GM20431 (cell line): ENCODE measurements around the gene TCP10L.

ENCODE experiments used
- in situ Hi-C: fragments of 300-500 bp; cut with MseI, MboI; formaldehyde crosslinking; loops from one replicate; pipeline ENCODE4 v1.15.0; 2020; ENCODE audit warnings: low sequenced_read_pairs; ENCODE audit not compliant: unreplicated experiment

TCP10L gene

DNA sequence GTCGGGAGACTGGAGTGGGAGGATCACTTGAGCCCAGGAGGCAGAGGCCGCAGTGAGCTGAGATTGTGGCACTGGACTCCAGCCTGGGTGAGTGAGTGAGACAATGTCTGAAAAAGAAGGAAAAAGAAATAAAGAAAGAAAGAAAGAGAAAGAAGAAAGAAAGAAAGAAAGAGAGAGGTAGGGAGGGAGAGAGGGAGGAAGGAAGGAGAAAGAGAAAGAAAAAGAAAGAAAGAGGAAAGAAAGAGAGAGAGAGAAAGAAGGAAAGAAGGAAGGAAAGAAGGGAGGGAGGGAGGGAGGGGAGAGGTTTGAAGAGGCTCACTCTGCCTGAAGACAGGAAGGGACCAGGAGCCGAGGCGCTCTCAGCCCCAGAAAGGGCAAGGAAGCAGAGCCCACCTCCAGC, 4.8 kb upstream of the TCP10L start:
- in situ Hi-C loops: loop anchor here (25.0 kb wide), 1 partner anchor 178 kb away; the partner anchor contains the start of gene EVA1C

DNA sequence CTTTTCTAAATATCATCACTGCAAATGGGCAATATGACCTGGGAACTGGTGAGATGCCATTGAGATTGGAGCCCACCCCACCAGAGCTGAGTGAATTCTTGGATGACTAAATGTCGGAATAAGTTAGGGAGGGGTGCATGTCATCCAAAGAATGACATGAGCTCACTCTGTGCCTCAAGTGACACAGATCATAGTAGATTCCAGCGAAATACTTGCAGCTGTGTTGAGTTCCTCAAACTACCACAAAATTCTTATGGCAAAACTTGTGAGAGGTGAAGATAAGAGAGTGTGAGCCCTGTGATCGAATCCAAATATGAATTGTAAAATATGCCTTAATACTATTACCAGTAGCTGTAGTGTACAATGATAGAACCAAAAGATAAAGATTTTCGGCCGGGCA, 2.3 kb upstream of the TCP10L start:
- in situ Hi-C loops: loop anchor here (25.0 kb wide), 1 partner anchor 175 kb away; the partner anchor contains the start of gene EVA1C

DNA sequence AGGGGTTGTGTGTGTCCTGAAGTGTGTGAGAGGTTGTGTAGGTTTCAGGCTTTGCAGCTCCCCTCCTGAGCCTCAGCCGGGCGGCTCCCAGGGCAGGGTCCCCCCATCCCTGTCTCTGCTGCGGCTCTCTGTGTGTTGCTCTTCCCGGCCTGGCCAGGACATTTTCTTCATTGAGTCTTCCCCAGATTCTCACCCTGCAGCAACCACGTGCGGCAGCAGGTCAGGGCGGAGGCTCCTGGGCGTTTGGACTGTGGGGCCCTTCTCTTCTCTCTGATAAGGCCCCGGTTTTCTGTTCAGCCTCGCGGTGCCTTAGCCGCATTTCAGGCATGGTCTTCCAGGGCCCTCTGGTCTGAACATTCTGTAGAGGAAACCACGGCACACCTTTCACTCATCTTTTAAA, 1.8 kb upstream of the TCP10L start:
- in situ Hi-C loops: loop anchor here (25.0 kb wide), 1 partner anchor 175 kb away; the partner anchor contains the start of gene EVA1C

DNA sequence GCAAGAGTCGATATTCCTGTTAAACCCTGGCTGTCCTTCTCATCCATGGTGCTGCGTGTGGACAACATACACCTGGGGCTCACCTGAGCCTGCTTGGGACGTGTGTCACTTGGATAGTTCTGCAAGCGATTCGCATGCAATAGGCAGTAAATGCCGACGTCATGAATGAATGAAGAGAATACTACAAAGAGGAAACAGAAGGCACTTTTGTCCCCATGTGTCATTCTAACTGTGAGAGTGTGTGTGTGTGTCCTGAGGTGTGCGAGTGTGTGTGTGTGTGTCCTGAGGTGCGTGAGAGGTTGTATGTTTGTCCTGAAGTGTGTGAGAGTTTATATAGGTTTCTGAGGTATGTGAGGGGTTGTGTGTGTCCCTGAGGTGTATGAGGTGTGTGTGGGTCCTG, 647 bp upstream of the TCP10L start:
- in situ Hi-C loops: loop anchor here (25.0 kb wide), 1 partner anchor 174 kb away; the partner anchor contains the start of gene EVA1C

DNA sequence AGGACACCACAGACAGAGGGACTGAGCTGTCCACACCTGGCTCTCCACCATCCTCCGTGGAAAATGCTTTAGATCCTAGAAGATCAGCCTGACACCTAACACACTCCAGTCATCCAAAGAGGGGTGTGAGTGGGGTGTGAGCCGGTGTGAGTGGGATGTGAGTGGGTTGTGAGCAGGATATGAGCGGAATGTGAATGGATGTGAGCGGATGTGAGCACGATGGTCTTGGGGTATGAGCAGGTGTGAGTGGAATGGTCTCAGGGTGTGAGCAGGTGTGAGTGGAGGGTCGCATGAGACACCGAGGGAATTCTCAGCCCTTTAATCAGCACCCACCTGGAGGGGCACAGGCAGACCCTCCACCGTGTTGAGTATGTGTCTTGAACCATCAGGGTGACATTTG, 851 bp downstream of the TCP10L start:
- in situ Hi-C loops: loop anchor here (25.0 kb wide), 1 partner anchor 172 kb away; the partner anchor contains the start of gene EVA1C

DNA sequence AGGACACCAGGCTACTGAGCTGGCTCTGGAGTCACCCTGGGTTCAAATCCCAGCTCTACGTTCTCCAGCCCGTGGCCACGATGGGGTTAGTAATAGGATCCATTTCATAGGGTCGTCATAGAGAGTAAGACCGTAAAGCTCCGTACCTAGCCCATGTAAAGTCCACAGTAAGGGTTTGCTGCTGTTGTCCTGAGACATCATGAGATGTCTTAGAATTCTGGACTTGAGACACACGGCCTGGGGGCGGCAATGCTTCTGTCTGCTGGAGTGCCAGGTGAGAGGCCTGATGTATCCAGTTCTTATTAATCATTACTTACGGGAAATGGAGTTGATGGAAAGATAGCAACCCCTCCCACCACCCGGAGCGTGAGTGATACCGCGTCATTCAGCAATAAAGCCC, 3.6 kb downstream of the TCP10L start:
- in situ Hi-C loops: loop anchor here (25.0 kb wide), 1 partner anchor 169 kb away; the partner anchor contains the start of gene EVA1C

DNA sequence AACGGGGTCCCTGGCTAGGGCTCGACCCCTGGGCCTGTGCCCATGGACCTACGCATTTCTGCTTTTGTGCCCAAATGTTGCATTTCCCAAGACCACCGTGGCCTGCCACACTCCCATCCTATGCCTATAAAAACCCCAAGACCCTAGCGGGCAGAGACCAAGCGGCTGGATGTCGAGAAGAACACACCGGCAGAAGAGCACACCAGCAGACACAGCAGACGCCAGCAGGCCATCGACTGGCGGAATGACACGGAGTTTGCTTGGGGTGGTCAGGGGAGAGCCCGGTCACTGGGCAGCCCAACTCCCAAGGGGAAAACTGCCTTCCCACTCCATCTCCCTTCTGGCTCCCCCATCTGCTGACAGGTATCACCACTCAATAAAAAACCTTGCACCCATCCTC, 4.4 kb downstream of the TCP10L start:
- in situ Hi-C loops: loop anchor here (25.0 kb wide), 1 partner anchor 169 kb away; the partner anchor contains the start of gene EVA1C

DNA sequence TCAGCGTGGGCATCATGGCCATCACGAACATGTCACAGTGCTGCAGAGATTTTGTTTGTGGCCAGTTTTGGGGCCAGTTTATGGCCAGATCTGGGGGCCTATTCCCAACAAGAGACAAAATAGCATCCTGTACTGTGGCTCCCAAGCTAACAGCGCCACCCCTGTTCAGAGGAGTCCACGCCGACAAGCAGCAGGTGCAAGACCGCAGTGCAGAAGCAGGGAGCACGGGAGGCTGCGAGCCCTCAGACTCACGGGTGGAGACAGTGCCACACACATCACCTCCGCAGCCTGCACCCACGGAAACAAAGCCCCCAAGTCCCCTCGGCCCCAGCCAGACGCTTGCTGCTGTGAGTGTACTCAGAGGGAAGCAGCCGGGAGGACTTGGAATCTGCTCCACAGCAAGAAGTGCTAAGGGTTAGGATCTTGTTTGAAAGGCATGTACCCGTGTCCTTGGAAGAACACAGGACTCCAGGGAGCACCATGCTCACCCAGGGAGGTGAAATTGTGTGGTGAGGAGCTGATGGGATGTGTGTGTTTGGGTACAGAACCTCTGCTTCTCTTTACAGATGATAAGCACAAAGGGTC, 7.1 kb downstream of the TCP10L start:
- in situ Hi-C loops: loop anchor here (25.0 kb wide), 1 partner anchor 166 kb away; the partner anchor contains the start of gene EVA1C

DNA sequence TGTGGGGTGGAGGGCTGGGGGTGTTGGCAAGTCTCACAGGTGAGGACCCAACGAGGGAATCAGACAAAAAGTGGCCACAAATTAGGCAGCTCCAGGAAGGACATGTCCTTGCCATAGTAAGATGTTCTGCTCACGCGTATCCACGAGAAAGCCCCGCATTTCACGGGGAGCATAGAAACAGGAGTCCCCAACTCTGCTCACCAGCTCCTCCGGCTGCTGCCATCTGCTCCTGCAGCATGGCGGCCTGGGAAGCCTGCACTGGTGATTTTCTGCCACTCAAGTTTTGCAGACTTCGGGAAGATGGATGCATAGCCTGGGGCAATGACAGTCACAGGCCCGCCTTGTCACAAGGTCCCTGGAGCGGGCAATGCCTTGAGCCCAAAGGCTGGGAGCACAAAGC, 9.3 kb downstream of the TCP10L start:
- in situ Hi-C loops: loop anchor here (25.0 kb wide), 1 partner anchor 164 kb away; the partner anchor contains the start of gene EVA1C

DNA sequence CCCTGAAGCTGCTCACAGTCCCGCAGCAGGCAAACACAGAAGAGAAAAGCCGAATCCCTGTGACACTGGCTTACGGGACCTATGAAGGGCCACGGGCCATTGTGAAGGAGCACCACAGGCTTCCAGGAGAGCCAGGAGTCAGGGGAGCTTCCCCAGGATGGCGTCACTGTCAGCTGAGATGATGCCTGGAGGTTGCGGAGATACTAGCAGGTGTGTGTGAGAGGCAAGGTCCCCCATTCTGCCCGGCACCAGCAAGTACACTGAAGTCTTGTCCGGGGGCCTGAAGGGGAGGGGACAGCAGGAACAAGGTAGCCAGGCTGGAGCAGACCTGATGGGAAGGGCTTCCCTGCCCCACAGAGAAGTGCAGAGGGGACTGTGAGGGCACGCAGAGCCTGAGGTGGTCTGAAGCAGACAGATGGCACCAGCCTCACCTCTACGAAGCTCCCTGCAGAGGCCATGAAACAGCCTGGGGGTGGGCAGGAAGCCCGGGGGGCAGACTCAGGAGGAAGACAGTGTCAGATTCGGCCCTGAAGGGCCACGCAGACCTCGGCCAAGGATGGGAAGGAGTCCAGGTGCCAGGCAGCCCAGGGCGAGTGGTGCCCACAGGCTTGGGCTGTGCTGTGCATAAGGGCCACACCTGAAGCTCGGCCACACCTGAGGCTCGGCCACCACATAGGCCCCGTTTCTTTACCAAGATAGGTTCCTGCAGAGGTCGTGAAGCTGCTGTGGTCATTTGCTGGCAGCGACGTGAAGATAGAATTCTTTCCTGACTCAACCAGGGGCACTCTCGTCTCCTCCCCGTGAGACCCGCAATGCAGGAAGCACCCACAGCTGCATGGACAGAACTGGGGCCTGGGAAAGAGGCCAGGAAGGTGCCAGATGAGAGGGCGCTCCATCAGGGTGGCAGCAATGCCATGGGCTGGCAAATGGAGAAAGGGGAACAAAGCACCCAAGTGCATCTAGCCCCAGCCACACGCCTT, 10.1 kb downstream of the TCP10L start:
- in situ Hi-C loops: loop anchor here (25.0 kb wide), 1 partner anchor 163 kb away; the partner anchor contains the start of gene EVA1C

DNA sequence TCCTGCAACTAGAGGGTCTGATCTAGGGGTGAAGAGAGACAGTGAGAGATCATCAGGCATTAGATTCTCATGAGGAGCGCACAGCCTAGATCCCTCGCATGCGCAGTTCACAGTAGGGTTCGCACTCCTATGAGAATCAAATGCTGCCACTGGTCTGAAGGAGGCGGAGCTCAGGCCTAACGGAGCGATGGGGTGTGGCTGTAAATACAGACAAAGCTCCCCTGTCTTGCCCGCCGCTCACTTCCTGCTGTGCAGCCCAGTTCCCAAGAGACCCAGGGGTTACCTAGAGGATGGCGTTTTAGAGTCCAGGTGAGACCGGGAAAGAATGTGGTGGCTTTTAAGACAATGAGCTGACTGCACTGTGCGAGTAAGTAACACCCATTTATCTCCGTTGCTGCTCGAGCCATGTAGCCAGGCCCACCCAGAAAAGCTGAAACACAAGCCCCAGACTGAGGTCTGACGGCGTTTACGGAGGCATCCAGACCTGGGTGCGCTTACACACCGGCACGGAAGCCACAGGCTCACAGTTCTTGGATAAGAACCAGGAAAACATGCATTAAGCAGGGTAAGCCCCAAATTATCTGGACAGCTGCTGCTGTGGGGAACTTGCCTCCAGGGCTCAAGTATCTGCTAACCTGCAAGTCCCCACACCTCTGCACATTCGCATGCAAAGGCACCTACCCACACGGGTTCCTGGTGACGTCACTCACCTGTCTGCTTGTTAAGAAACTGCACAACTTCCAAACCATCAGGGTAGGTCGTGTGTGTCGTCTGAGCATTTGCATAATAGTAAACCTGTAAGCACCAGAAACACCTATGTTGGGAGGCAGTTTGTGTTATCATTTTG, 12.5 kb downstream of the TCP10L start:
- in situ Hi-C loops: no loop called here

DNA sequence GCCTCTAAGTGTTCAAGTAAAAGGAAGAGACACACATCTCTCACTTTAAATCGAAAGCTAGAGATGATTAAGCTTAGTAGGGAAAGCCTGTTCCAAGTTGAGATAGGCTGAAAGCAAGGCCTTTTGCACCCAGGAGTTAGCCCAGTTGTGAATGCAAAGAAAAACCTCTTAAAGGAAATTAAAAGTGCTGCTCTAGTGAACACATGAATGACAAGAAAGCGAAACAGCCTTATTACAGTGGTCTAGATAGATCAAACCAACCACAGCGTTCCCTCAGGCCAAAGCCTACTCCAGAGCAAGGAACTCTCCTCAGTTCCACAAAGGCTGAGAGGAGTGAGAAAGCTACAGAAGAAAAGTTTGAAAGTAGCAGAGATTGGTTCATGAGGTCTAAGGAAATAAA, 14.9 kb downstream of the TCP10L start:
- in situ Hi-C loops: no loop called here

DNA sequence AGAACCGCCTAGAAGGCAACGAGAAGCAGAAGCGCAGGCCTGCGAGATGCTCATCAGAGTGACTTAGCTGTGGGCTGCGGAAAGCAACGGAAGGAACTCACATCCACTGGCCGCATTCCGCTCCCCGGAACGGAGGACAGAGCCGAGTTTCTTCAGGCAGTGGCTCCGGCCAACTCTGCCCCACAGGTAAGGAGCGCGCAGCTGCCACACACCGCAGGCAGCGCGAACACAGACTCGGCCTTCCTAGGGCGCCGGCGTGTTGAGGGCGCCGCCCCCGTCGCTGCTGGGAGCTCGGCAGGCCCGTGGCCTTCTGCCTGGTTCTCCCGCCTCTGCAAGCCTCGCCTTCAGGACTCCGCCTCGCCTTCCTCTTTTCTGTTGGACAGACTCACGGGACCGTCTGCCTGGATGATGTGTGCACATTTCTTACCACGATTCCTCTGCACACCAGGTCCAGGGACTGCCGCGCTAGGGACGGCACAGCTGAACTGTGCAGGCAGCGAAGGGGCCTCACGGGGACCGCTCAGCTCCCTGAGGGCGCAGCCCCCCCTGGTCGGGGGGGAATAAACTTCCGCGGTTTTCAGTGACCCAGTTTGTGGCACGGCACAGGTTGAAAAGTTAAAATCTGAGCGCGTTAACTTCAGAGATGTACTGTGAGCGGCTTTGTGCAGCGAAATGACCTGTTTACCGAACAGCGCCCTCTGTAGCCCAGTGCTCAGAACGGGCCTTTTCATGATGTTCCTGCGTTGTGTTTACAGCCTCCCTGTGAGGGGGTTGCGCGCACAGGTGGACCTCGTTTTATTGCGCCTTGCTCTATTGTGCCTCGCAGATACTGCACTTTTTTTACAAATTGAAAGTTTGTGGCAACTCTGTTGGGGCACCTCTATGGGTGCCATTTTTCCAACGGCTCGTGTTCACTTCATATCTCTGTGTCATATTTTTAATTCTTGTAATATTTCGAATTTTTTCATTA, 15.8 kb downstream of the TCP10L start:
- in situ Hi-C loops: no loop called here

DNA sequence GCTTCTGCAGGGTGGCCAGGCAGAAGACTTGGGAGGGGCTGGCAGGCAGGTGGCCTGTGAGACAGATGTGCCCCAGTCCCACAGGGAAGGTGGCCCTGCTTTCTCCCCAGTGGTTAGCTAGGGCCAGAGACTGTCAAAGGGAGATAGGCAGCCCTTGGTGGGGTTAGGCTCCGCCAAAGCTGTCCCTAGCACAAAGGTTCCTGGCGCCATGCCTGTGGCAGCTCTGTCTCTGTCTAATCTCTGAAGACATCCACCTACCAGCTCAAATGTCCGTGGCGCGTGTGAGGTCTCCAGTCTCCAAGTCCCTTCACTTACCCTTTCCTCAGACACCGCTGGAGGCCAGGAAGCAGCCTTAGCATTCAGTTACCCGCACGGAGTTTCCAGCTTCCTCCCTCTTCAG, 17.7 kb downstream of the TCP10L start:
- in situ Hi-C loops: no loop called here

DNA sequence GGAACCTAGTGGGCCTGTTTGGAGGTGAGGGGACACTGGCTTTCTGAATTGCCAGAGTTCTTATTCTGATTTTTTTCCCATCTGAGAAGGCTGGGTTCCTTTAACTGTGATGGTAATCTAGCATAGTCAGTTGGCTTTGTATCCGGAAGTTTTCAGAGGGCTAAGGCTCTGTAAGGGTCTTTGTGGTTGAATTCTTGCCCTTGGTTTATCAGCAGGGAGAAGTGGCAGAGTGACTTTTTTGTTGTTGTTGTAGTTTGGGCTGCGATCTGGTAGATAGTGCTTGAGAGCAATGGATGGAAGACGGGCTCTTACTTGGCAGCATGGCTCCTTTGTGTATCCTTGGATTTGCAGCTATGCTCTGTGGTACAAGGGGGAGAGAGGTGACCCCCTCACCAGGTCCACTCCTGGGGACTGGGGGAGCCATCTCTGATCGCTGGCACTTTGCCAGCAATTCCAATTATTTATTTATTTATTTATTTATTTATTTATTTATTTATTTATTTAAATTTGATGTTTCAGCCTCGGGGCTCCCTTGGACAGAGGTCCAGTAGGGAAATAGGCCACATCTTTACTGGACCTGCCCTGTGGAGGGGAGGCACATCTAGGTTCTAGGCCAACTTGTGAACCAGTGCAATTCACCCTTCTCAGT, 18.5 kb downstream of the TCP10L start:
- in situ Hi-C loops: no loop called here

DNA sequence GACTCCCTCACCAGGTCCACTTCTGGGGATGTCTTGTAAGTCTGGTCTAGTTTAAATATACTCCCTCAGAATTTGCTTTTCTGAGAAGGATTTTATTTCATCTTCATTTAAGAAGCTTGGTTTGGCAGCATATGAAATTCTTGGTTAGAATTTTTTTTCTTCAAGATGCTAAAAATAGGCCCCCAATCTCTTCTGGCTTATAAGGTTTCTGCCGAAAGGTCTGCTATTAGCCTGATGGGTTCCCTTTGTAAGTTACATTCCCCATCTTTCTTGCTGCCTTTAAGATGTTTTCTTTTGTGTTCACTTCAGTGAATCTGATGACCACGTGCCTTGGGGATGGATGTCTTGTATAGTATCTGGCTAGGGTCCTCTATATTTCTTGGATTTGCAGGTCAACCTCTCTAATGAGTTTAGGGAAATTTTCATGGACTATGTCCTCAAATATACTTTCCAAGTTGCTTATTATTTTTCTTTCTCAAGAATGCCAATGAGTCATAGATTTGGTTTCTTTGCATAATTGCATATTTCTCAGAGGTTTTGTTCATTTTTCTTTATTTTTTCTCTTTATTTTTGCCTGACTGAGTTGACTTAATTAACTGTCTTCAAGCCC, 19.4 kb downstream of the TCP10L start:
- in situ Hi-C loops: no loop called here

DNA sequence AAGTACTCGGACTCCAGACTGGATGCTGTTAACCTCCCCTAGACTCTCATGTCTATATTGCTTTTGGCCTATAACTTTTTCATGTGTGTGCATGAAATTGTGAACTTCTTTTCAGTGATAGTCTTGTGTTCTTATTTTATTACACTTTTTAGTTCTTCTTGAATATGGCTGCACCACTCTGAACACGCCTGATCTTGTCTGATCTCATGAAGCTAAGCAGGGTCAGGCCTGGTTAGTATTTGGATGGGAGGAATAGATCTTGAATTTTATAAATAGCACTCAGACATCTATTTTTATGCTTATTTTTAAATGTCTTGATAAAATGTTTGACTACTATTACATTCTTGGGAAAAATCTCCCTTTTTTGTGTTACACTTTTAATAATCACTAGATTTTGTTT, 22.4 kb downstream of the TCP10L start:
- in situ Hi-C loops: no loop called here

DNA sequence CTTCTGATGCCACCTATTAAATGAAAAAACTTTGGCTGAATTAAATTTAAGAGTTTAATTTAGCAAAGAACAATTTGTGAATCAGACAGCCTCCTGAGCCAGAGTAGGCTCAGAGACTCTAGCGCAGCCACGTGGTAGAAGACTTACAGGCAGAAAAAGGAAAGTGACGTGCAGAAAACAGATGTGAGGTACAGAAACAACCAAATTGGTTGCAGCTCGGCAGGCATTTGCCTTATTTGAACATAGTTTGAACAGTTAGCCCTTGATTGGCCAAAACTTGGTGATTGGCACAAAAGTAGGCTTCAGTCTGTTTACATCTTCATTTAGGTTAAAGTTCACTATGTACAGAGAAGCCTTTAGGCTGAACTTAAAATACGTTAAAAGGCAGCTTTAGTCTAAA, 22.9 kb downstream of the TCP10L start:
- in situ Hi-C loops: no loop called here
